ENCODE data around the gene FGF2.

- TF ChIP-seq CTCF (conservative IDR thresholded peaks at IDR 0.05) (no peak), EZH2 (IDR thresholded peaks at IDR 0.05; ENCODE audit: low read depth) (no peak)
These were observed at the start of gene FGF2 for GRCh38 chr4:122826553-122827257.

Measured in PC-9 (cell line).